Inferior parietal cortex (tissue), 1 donor: ENCODE measurements around the gene CLN6.
A peak's percentile ranks its signal among the peaks of the same experiment; 100 is the strongest.
"Not testable (repeated sequence)": the region's sequence is repeated elsewhere in the genome, so short reads cannot be mapped to it uniquely, and the experiment has no call there.

Experiments
- DNase-seq: peaks from one replicate; pipeline ENCODE4 v3.0.0-alpha.2; 2016; ENCODE audit errors: extremely low spot score

The CLN6 gene

GRCh38 chr15:68256675-68257450 lies 27.3 kb upstream of the CLN6 start:
- peak; percentile 91 for DNase-seq

GRCh38 chr15:68252925-68253534 lies 23.5 kb upstream of the CLN6 start:
- DNase-seq, result peak; percentile 91

GRCh38 chr15:68249058-68249713 lies 19.7 kb upstream of the CLN6 start:
- no peak for DNase-seq

- no peak for DNase-seq
Measured at GRCh38 chr15:68244235-68244634, 14.7 kb upstream of the CLN6 start.

- no peak for DNase-seq
Measured at GRCh38 chr15:68241088-68241935, 11.8 kb upstream of the CLN6 start.

GRCh38 chr15:68239025-68239424 lies 9.5 kb upstream of the CLN6 start:
- no peak for DNase-seq

- no peak for DNase-seq
Measured at GRCh38 chr15:68235022-68235421, 5.5 kb upstream of the CLN6 start.

- not testable (repeated sequence) for DNase-seq
Measured at GRCh38 chr15:68234520-68234919, 5.0 kb upstream of the CLN6 start.

- DNase-seq, result no peak
Measured at GRCh38 chr15:68234060-68234459, 4.5 kb upstream of the CLN6 start.

- no peak for DNase-seq
Measured at GRCh38 chr15:68232937-68233336, 3.4 kb upstream of the CLN6 start.

GRCh38 chr15:68232449-68232848 lies 2.9 kb upstream of the CLN6 start:
- DNase-seq, result no peak

GRCh38 chr15:68231102-68231818 lies 1.7 kb upstream of the CLN6 start:
- no peak for DNase-seq

GRCh38 chr15:68230157-68231100 lies 901 bp upstream of the CLN6 start:
- peak; percentile 27 for DNase-seq

GRCh38 chr15:68228971-68229385 lies 550 bp downstream of the CLN6 start:
- DNase-seq, result no peak

GRCh38 chr15:68228143-68228970 lies 1.2 kb downstream of the CLN6 start:
- no peak for DNase-seq

GRCh38 chr15:68227643-68228142 lies 1.8 kb downstream of the CLN6 start:
- no peak for DNase-seq

- not testable (repeated sequence) for DNase-seq
Measured at GRCh38 chr15:68225442-68225841, 4.1 kb downstream of the CLN6 start.

- no peak for DNase-seq
Measured at GRCh38 chr15:68224546-68225250, 4.8 kb downstream of the CLN6 start.
